Gastroesophageal sphincter (tissue), 4 donors: ENCODE measurements around the gene TNFRSF4. TPM values are rescaled to one million over a fixed set of nuclear protein-coding genes. Genes with fewer than 3 reads are reported as not detected.

Experiments used
- ATAC-seq: fragments of 150-250 bp; one replicate; pipeline ENCODE4 v1.9.1; 2016; ENCODE audit warnings: mild to moderate bottlenecking, moderate library complexity
- H3K27ac ChIP-seq, 4 donors: fragments of 200-600 bp; sonication (generic) in 3 of 4; 1 replicate in 3 of 4; 2 replicates in 1 of 4; pipeline ENCODE4 v1.5.1; 2016 to 2019
- H3K27me3 ChIP-seq: fragments of 200-600 bp; sonication (generic); one replicate; pipeline ENCODE4 v1.5.1; 2019
- H3K36me3 ChIP-seq, 2 donors: fragments of 200-600 bp; sonication (generic); one replicate each; pipeline ENCODE4 v1.5.1; 2019; ENCODE audit warnings: control low read depth in 1 of 2
- H3K4me1 ChIP-seq, 3 donors: fragments of 200-600 bp; sonication (generic); 1 replicate in 2 of 3; 2 replicates in 1 of 3; pipeline ENCODE4 v1.5.1; 2016 to 2019; ENCODE audit warnings: control low read depth in 2 of 3
- H3K4me3 ChIP-seq, 2 donors: fragments of 200-600 bp; sonication (generic); one replicate each; pipeline ENCODE4 v1.5.1; 2019; ENCODE audit warnings: mild to moderate bottlenecking in 1 of 2, moderate library complexity in 1 of 2
- H3K9me3 ChIP-seq, 3 donors: fragments of 200-600 bp; sonication (generic); one replicate each; pipeline ENCODE4 v1.5.1; 2017 to 2019; ENCODE audit warnings: control low read depth in 2 of 3
- CTCF ChIP-seq, 4 experiments: fragments of 200-600 bp in 2 of 4; fragments of 450-650 bp in 2 of 4; sonication (generic) in 1 of 4; IDR thresholded peaks; one replicate each; pipeline ENCODE4 v1.5.1; 2017 to 2019; ENCODE audit warnings: antibody characterized with exemption in 4 of 4, mild to moderate bottlenecking in 2 of 4, moderate library complexity in 2 of 4
- EP300 ChIP-seq: sonication (generic); formaldehyde crosslinking; IDR thresholded peaks from one replicate; pipeline ENCODE4 v1.6.1; 2017; ENCODE audit warnings: antibody characterized with exemption, mild to moderate bottlenecking
- POLR2A ChIP-seq, 2 donors: fragments of 450-650 bp; IDR thresholded peaks; one replicate each; pipeline ENCODE4 v1.6.1; 2017; ENCODE audit warnings: antibody characterized with exemption in 2 of 2, mild to moderate bottlenecking in 2 of 2, moderate library complexity in 1 of 2
- POLR2AphosphoS5 ChIP-seq: sonication (generic); formaldehyde crosslinking; IDR thresholded peaks from one replicate; pipeline ENCODE4 v1.6.1; 2017; ENCODE audit warnings: antibody characterized with exemption
- WGBS, 2 donors: methylation state at CpG; one replicate each; pipeline ENCODE4 v1.1.5; 2018; ENCODE audit warnings: low coverage in 1 of 2; 5-methylcytosine and 5-hydroxymethylcytosine counted together
- total RNA-seq, 4 donors: library from RNA; depleted of rRNA; stranded (reverse); fragments of >200 nt; gene quantifications; one replicate each; pipeline ENCODE4 v1.1.0, GENCODE V29; 2016

The TNFRSF4 gene
- total RNA-seq, 4 donors from 2014 or later: 0.93 to 1.6 (median 1.3) TPM

GRCh38 chr1:1164701-1165451 is 49.1 kb downstream of the TNFRSF4 start:
- no peak for ATAC-seq
- no peak overlapping the region for H3K27ac ChIP-seq
- no peaks in the 10 kb centered on the region for H3K4me1 ChIP-seq
- H3K36me3 ChIP-seq: no peaks in the 10 kb centered on the region
- H3K27me3 ChIP-seq: peaks cover 80% of the 10 kb centered on the region
- H3K9me3 ChIP-seq: no peaks in the 10 kb centered on the region
- WGBS, 2 donors: 34 to 73% methylated on average over 10 to 13 of the region's 48 CpGs
- no peak overlapping the region for H3K4me3 ChIP-seq
- TF ChIP-seq CTCF (IDR thresholded peaks at IDR 0.05) (no peak), POLR2AphosphoS5 (no peak), EP300 (no peak), POLR2A (IDR thresholded peaks at IDR 0.05) (no peak)

GRCh38 chr1:1164361-1164700 is 49.6 kb downstream of the TNFRSF4 start:
- Histone ChIP-seq H3K27me3 (peaks cover 75% of the 10 kb centered on the region), H3K4me1 (no peaks in the 10 kb centered on the region), H3K27ac (no peak overlapping the region), H3K4me3 (no peak overlapping the region), H3K9me3 (no peaks in the 10 kb centered on the region), H3K36me3 (no peaks in the 10 kb centered on the region)
- 68 to 100% methylated on average over 1 to 26 of the region's 26 CpGs for WGBS, 2 donors
- no peak for ATAC-seq
- no peak for TF ChIP-seq POLR2AphosphoS5

GRCh38 chr1:1163538-1164070 is 50.3 kb downstream of the TNFRSF4 start:
- Histone ChIP-seq H3K4me3 (no peak overlapping the region), H3K9me3 (no peaks in the 10 kb centered on the region), H3K36me3 (no peaks in the 10 kb centered on the region), H3K27ac (no peak overlapping the region), H3K4me1 (peaks cover 0 to 3% (median 1%) of the 10 kb centered on the region in 3 donors), H3K27me3 (peaks cover 67% of the 10 kb centered on the region)
- ATAC-seq: no peak
- 85 to 95% methylated on average over 8 to 10 of the region's 33 CpGs for WGBS, 2 donors
- TF ChIP-seq EP300 (no peak), POLR2AphosphoS5 (no peak), CTCF (IDR thresholded peaks at IDR 0.05) (no peak), POLR2A (IDR thresholded peaks at IDR 0.05) (no peak)

GRCh38 chr1:1162597-1163537 is 51.1 kb downstream of the TNFRSF4 start:
- no peak overlapping the region for H3K4me3 ChIP-seq
- peaks cover 0 to 11% (median 7%) of the 10 kb centered on the region in 3 donors for H3K4me1 ChIP-seq
- H3K27ac ChIP-seq: no peak overlapping the region
- ATAC-seq: no peak
- H3K27me3 ChIP-seq: peaks cover 60% of the 10 kb centered on the region
- no peaks in the 10 kb centered on the region for H3K9me3 ChIP-seq
- H3K36me3 ChIP-seq: no peaks in the 10 kb centered on the region
- TF ChIP-seq EP300 (no peak), POLR2AphosphoS5 (no peak), POLR2A (IDR thresholded peaks at IDR 0.05) (no peak), CTCF (IDR thresholded peaks at IDR 0.05) (no peak)
- no CpG with 5 or more reads among the region's 73 CpGs for WGBS, 2 donors

GRCh38 chr1:1161683-1162079 is 52.3 kb downstream of the TNFRSF4 start:
- no peak overlapping the region for H3K27ac ChIP-seq
- H3K36me3 ChIP-seq: no peaks in the 10 kb centered on the region
- no peaks in the 10 kb centered on the region for H3K9me3 ChIP-seq
- WGBS, 2 donors: 38 to 60% methylated on average over 1 to 4 of the region's 17 CpGs
- no peak overlapping the region for H3K4me3 ChIP-seq
- peaks cover 48% of the 10 kb centered on the region for H3K27me3 ChIP-seq
- no peak for ATAC-seq
- TF ChIP-seq POLR2AphosphoS5 (no peak), EP300 (no peak), POLR2A (IDR thresholded peaks at IDR 0.05) (no peak), CTCF (IDR thresholded peaks at IDR 0.05) (no peak)
- H3K4me1 ChIP-seq: peaks cover 0 to 15% (median 7%) of the 10 kb centered on the region in 3 donors
